ENCODE data around the gene CEP19. TPM values are rescaled to one million over a fixed set of nuclear protein-coding genes. Genes with fewer than 3 reads are reported as not detected.

The CEP19 gene
- total and polyA plus RNA-seq, 9 donors, result 0.83 to 4.8 (median 1.9) TPM

DNA sequence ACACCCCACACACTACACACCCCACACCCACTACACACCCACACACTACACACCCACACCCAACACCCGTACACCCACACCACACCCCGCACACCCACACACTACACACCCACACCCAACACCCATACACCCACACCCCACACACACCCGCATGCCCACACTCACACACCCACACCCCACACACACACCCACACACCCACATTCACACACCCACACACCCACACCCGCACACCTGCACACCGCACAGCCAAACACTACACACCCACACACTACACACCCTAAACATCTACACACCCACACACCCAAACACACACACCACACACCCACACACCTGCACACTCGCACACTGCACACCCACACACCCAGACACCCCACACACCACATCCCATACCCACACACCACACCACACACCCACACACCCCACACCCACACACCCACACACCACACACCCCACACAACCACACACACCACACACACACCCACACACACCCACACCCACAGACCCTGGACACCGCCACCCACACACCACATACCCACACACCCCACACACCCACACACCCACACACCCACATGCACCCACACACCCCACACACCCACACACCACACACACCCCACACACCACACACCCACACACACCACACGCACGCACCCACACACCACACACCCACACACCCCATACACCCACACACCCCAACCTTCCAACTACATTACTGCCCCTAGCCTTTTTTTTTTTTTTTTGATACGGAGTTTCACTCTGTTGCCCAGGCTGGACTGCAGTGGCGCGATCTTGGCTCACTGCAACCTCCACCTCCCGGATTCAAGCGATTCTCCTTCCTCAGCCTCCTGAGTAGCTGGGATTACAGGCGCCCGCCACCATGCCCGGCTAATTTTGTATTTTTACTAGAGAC lies 16.9 kb downstream of the CEP19 start:
- DNase-seq, result no peak
- H3K4me1 ChIP-seq (ENCODE audit: insufficient read depth), result peaks cover 1% of the 10 kb centered on the region
- intact Hi-C loops (cut with DNase I), result no loop called here
- no peaks in the 10 kb centered on the region for H3K27me3 ChIP-seq
- TF ChIP-seq, protein P1, sequence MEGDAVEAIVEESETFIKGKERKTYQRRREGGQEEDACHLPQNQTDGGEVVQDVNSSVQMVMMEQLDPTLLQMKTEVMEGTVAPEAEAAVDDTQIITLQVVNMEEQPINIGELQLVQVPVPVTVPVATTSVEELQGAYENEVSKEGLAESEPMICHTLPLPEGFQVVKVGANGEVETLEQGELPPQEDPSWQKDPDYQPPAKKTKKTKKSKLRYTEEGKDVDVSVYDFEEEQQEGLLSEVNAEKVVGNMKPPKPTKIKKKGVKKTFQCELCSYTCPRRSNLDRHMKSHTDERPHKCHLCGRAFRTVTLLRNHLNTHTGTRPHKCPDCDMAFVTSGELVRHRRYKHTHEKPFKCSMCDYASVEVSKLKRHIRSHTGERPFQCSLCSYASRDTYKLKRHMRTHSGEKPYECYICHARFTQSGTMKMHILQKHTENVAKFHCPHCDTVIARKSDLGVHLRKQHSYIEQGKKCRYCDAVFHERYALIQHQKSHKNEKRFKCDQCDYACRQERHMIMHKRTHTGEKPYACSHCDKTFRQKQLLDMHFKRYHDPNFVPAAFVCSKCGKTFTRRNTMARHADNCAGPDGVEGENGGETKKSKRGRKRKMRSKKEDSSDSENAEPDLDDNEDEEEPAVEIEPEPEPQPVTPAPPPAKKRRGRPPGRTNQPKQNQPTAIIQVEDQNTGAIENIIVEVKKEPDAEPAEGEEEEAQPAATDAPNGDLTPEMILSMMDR (IDR thresholded peaks at IDR 0.05), result no peak
- TF ChIP-seq EP300 (IDR thresholded peaks at IDR 0.05), result no peak
- no peak for TF ChIP-seq POLR2A (IDR thresholded peaks at IDR 0.05)
- no peaks in the 10 kb centered on the region for H3K9me3 ChIP-seq
- no peak overlapping the region for H3K27ac ChIP-seq
- H3K4me3 ChIP-seq, result no peak overlapping the region
- WGBS, 3 donors, result 83 to 88% (median 85%) methylated on average over 16 to 17 of the region's 17 CpGs
- H3K36me3 ChIP-seq, result no peaks in the 10 kb centered on the region

DNA sequence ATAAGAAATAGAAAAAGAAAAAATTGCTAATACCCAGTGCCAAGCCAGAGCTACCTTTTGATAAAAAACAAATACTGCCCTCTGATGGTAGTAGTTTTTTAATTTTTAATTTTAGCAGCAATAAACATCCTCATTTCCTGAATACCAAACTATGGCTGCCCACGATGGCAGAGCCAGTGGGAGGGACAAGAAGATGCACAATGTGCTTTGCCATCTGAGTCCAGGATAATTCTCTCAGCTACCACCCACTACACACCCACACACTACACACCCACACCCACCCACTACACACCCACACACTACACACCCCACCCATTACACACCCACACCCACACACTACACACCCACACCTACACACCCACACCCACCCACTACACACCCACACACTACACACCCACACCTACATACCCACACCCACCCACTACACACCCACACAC lies 17.8 kb downstream of the CEP19 start:
- intact Hi-C loops (cut with DNase I), result no loop called here
- Histone ChIP-seq H3K27ac (no peak overlapping the region), H3K36me3 (no peaks in the 10 kb centered on the region), H3K27me3 (no peaks in the 10 kb centered on the region), H3K9me3 (no peaks in the 10 kb centered on the region), H3K4me1 (ENCODE audit: insufficient read depth) (peaks cover 1% of the 10 kb centered on the region), H3K4me3 (no peak overlapping the region)
- DNase-seq, result no peak
- WGBS, 3 donors, result 0 to 2% (median 0%) methylated on average over 1 of the region's 1 CpG
- TF ChIP-seq EP300 (IDR thresholded peaks at IDR 0.05) (no peak), POLR2A (IDR thresholded peaks at IDR 0.05) (no peak)
- TF ChIP-seq, protein P1 (IDR thresholded peaks at IDR 0.05), result no peak

DNA sequence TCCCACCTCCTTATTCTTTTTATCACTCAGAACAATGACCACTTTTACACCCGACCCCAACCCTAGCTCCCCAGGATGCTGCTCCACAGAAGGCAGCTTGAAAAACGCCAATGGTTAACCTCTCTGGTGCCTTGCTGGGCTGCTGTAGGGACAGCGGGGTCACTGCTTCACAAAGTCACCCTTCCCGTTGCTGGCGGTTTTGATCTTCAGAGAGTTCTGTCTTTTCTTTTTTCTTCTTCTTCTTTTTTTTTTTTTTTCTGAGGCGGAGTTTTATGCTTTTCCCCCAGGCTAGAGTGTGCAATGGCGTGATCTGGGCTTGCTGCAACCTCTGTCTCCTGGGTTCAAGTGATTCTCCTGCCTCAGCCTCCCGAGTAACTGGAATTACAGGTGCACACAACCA lies 20.7 kb downstream of the CEP19 start:
- DNase-seq, result no peak
- Histone ChIP-seq H3K27me3 (no peaks in the 10 kb centered on the region), H3K4me3 (no peak overlapping the region), H3K4me1 (ENCODE audit: insufficient read depth) (no peaks in the 10 kb centered on the region), H3K27ac (no peak overlapping the region), H3K9me3 (no peaks in the 10 kb centered on the region), H3K36me3 (no peaks in the 10 kb centered on the region)
- TF ChIP-seq POLR2A (IDR thresholded peaks at IDR 0.05) (no peak), EP300 (IDR thresholded peaks at IDR 0.05) (no peak)
- TF ChIP-seq, protein P1 (IDR thresholded peaks at IDR 0.05), result no peak
- intact Hi-C loops (cut with DNase I), result no loop called here
- WGBS, 3 donors, result 72 to 76% (median 72%) methylated on average over 8 of the region's 8 CpGs

DNA sequence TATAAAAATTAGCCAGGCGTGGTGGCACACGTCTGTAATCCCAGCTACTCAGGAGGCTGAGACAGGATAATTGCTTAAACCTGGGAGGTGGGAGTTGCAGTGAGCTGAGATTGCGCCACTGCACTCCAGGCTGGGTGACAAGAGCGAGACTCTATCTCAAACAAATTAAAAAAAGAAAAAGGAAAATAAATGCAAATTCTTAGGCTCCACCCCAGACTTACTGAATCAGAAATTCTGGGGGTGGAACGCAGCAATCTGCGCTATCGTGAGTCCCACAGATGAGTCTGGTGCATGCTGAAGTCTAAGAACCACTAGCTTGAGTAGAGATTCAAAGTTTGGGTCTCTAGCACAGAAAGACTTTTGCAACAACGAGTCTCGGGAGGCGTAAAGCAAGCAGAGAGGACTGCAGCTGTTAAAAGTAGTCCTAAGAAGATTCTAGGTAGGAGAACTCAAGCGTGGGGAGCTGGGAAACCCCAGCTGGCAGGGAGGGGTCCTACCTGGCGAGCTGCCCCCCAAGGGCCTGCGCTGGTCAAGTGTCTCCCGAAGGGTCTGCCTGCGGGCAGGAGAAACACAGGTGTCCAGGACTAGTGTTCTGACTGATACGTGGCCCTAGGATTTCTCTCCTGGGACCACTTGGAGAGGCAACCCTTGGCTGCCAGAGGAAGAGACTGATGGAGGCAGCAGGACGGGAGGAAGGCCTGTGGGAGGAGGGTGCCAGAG lies 21.9 kb downstream of the CEP19 start:
- intact Hi-C loops (cut with DNase I), result loop anchor here (5.0 to 10.0 kb wide), 4 partner anchors 85 to 438 kb away; no protein-coding TSS in a partner anchor
- no peak for DNase-seq
- H3K4me1 ChIP-seq (ENCODE audit: insufficient read depth), result no peaks in the 10 kb centered on the region
- no peak overlapping the region for H3K27ac ChIP-seq
- no peaks in the 10 kb centered on the region for H3K27me3 ChIP-seq
- no peaks in the 10 kb centered on the region for H3K36me3 ChIP-seq
- TF ChIP-seq EP300 (IDR thresholded peaks at IDR 0.05) (no peak), POLR2A (IDR thresholded peaks at IDR 0.05) (no peak)
- TF ChIP-seq, protein P1 (IDR thresholded peaks at IDR 0.05), result no peak
- no peak overlapping the region for H3K4me3 ChIP-seq
- 82 to 89% (median 86%) methylated on average over 17 of the region's 17 CpGs for WGBS, 3 donors
- H3K9me3 ChIP-seq, result no peaks in the 10 kb centered on the region
